Measurements from ENCODE around the gene NEK7.

Gene NEK7

DNA sequence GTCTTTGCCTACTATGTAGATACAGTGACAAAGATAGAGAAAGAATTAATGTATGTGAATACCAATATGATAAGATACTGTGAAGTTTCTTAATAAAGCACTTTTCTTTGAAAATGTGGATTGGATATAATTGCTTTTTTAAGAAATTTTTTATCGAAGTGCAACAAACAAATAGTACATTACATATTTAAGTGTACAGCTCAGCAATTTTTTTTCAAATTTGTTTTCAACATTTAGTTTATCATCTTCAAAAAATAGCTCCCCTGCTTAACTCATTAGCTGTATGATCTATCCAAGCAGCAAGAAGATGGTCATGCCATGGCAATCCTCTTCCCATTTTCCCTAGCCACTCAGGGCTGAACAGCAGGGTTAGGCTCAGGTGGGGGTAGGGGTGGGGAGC, 40.5 kb downstream of the NEK7 start:
- Histone ChIP-seq H3K36me3 (ENCODE audit: insufficient read depth, low read length) (no peaks in the 10 kb centered on the region), H3F3A (ENCODE audit: insufficient read depth, low read length) (no peaks in the 10 kb centered on the region), H3K4me1 (ENCODE audit: insufficient read depth, low read length, severe bottlenecking) (peaks cover 14% of the 10 kb centered on the region), H3K27ac (ENCODE audit: low read depth, low read length, poor library complexity, severe bottlenecking) (no peak overlapping the region), H3K4me2 (ENCODE audit: low read length) (no peak overlapping the region), H3K9me3 (ENCODE audit: low read length) (no peaks in the 10 kb centered on the region), H3K9ac (ENCODE audit: low read length) (no peak overlapping the region), H4K20me1 (ENCODE audit: insufficient read depth, low read length) (no peaks in the 10 kb centered on the region; the same call in 1 of the 2 replicates), H3K79me2 (ENCODE audit: insufficient read depth, low read length) (no peaks in the 10 kb centered on the region), H3K9me2 (ENCODE audit: low read depth, low read length) (no peaks in the 10 kb centered on the region), H2AFZ (ENCODE audit: low read length) (no peak overlapping the region), H3K27me3 (ENCODE audit: insufficient read depth, low read length) (no peaks in the 10 kb centered on the region), H3K4me3 (ENCODE audit: low read depth, low read length, poor library complexity, severe bottlenecking) (no peak overlapping the region)
- no peak for TF ChIP-seq EZH2 (IDR thresholded peaks at IDR 0.05; ENCODE audit: borderline replicate concordance, low read length)
- TF ChIP-seq, protein P1, sequence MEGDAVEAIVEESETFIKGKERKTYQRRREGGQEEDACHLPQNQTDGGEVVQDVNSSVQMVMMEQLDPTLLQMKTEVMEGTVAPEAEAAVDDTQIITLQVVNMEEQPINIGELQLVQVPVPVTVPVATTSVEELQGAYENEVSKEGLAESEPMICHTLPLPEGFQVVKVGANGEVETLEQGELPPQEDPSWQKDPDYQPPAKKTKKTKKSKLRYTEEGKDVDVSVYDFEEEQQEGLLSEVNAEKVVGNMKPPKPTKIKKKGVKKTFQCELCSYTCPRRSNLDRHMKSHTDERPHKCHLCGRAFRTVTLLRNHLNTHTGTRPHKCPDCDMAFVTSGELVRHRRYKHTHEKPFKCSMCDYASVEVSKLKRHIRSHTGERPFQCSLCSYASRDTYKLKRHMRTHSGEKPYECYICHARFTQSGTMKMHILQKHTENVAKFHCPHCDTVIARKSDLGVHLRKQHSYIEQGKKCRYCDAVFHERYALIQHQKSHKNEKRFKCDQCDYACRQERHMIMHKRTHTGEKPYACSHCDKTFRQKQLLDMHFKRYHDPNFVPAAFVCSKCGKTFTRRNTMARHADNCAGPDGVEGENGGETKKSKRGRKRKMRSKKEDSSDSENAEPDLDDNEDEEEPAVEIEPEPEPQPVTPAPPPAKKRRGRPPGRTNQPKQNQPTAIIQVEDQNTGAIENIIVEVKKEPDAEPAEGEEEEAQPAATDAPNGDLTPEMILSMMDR (IDR thresholded peaks at IDR 0.05; ENCODE audit: low read length), result no peak

DNA sequence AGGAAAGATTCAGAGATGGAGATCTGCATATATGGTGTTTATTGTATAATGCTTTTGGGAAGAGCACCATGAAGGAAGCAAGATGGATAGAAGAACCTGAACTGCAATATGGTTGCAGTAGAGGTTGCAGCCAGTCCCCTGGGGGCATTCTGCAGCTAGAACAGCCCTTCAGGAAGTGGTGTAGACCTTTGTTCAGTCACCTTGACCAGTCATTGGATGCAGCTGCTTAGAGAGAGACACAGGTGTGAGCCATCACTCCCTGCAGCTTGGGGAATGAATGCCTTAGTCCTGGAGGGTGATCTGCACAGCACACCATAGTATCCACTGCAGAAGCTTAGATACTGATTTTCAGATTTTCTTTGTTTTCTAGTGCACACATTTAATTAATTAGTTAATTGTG, 42.3 kb downstream of the NEK7 start:
- Histone ChIP-seq H4K20me1 (ENCODE audit: insufficient read depth, low read length) (no peaks in the 10 kb centered on the region; the same call in 1 of the 2 replicates), H3K79me2 (ENCODE audit: insufficient read depth, low read length) (no peaks in the 10 kb centered on the region)

DNA sequence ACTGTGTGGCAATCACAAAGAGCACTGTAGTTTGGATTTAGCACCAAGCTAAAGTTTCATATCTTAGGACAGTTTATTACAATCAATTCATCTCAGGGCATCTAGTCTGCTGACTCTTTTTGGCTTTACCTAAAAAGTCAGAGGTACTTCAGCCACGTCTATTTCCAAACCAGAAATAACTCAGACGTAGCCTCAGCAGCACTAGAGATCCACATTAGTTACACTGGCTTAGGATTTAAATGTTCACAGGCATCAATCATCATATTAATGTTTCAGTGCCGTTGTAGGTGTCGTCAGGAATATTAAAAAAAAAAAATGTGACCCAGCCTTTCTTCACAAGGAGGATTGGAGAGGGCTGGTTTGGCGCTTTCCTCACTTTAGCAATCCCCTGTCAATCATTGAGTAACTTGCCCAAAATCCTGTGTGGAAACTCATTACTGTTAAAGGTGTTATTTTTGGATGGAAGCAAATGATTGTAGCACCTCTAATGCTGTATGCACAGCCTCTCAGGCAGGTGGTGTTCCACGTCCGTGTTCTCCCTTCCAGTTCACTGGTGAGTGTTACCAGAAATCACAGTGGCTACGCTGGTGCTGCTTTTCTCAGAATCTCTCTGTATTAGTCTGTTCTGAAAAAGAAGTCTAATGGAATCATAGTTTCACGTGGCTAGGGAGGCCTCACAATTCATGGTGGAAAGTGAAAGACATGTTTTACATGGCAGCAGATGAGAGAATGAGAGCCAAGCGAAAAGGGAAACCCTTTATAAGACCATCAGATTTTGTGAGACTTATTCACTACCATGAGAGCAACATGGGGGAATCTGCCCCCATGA, 45.4 kb downstream of the NEK7 start:
- Histone ChIP-seq H3K4me1 (ENCODE audit: insufficient read depth, low read length, severe bottlenecking) (peaks cover 17% of the 10 kb centered on the region), H3K9ac (ENCODE audit: low read length) (no peak overlapping the region), H3K79me2 (ENCODE audit: insufficient read depth, low read length) (no peaks in the 10 kb centered on the region), H3K4me2 (ENCODE audit: low read length) (no peak overlapping the region; the same call in 1 of the 2 replicates), H3K4me3 (ENCODE audit: low read depth, low read length, poor library complexity, severe bottlenecking) (no peak overlapping the region), H3K9me3 (ENCODE audit: low read length) (no peaks in the 10 kb centered on the region), H3K27me3 (ENCODE audit: insufficient read depth, low read length) (no peaks in the 10 kb centered on the region), H4K20me1 (ENCODE audit: insufficient read depth, low read length) (no peaks in the 10 kb centered on the region; the same call in 1 of the 2 replicates), H3F3A (ENCODE audit: insufficient read depth, low read length) (no peaks in the 10 kb centered on the region), H3K9me2 (ENCODE audit: low read depth, low read length) (no peaks in the 10 kb centered on the region), H3K27ac (ENCODE audit: low read depth, low read length, poor library complexity, severe bottlenecking) (no peak overlapping the region), H3K36me3 (ENCODE audit: insufficient read depth, low read length) (no peaks in the 10 kb centered on the region), H2AFZ (ENCODE audit: low read length) (no peak overlapping the region)
- no peak for TF ChIP-seq EZH2 (IDR thresholded peaks at IDR 0.05; ENCODE audit: borderline replicate concordance, low read length)
- TF ChIP-seq, protein P1 (IDR thresholded peaks at IDR 0.05; ENCODE audit: low read length), result no peak

More for the DNA sequence above, 42.3 kb downstream of the NEK7 start:
- Histone ChIP-seq H3F3A (ENCODE audit: insufficient read depth, low read length) (no peaks in the 10 kb centered on the region), H3K4me3 (ENCODE audit: low read depth, low read length, poor library complexity, severe bottlenecking) (no peak overlapping the region), H3K4me1 (ENCODE audit: insufficient read depth, low read length, severe bottlenecking) (peaks cover 17% of the 10 kb centered on the region), H3K27ac (ENCODE audit: low read depth, low read length, poor library complexity, severe bottlenecking) (no peak overlapping the region), H3K9me3 (ENCODE audit: low read length) (no peaks in the 10 kb centered on the region), H3K36me3 (ENCODE audit: insufficient read depth, low read length) (no peaks in the 10 kb centered on the region), H3K9ac (ENCODE audit: low read length) (no peak overlapping the region), H3K4me2 (ENCODE audit: low read length) (no peak overlapping the region), H3K9me2 (ENCODE audit: low read depth, low read length) (no peaks in the 10 kb centered on the region), H3K27me3 (ENCODE audit: insufficient read depth, low read length) (no peaks in the 10 kb centered on the region), H2AFZ (ENCODE audit: low read length) (no peak overlapping the region)
- TF ChIP-seq, protein P1 (IDR thresholded peaks at IDR 0.05; ENCODE audit: low read length), result no peak
- no peak for TF ChIP-seq EZH2 (IDR thresholded peaks at IDR 0.05; ENCODE audit: borderline replicate concordance, low read length)

All from OCI-LY1 (cell line).